Ectodermal cell (in vitro differentiated cells): Measurements from ENCODE around the gene MLXIPL.

Experiments
- H3K27ac ChIP-seq: 2 replicates; pipeline ENCODE4 v1.7.0; 2013; ENCODE audit warnings: mild to moderate bottlenecking, low read depth, low read length; ENCODE audit not compliant: insufficient read depth, poor library complexity, severe bottlenecking
- H3K27me3 ChIP-seq: 2 replicates; pipeline ENCODE4 v1.7.0; 2013; ENCODE audit warnings: mild to moderate bottlenecking, low read length; ENCODE audit not compliant: insufficient read depth, control insufficient read depth, poor library complexity, severe bottlenecking
- H3K36me3 ChIP-seq: one replicate; pipeline ENCODE4 v1.7.0; 2013; ENCODE audit warnings: low read length; ENCODE audit not compliant: control insufficient read depth, insufficient read depth
- H3K4me1 ChIP-seq: one replicate; pipeline ENCODE4 v1.7.0; 2013; ENCODE audit warnings: low read length; ENCODE audit not compliant: control insufficient read depth, insufficient read depth
- H3K4me3 ChIP-seq: 2 replicates; pipeline ENCODE4 v1.7.0; 2013; ENCODE audit warnings: low read depth, low read length, control low read depth; ENCODE audit not compliant: insufficient read depth
- H3K9me3 ChIP-seq: 2 replicates; pipeline ENCODE4 v1.7.0; 2013; ENCODE audit warnings: mild to moderate bottlenecking, low read length, moderate library complexity; ENCODE audit not compliant: control insufficient read depth
- WGBS, 2 experiments: methylation state at CpG; one replicate each; pipeline ENCODE4 v1.1.7; 2013; ENCODE audit warnings: missing lambda C conversion rate in 2 of 2; 5-methylcytosine and 5-hydroxymethylcytosine counted together

MLXIPL gene

GRCh38 chr7:73599916-73600315 is 24.4 kb downstream of the MLXIPL start:
- Histone ChIP-seq H3K4me3 (no peak overlapping the region), H3K4me1 (peaks cover 3% of the 10 kb centered on the region), H3K36me3 (no peaks in the 10 kb centered on the region), H3K9me3 (no peaks in the 10 kb centered on the region), H3K27me3 (no peaks in the 10 kb centered on the region), H3K27ac (no peak overlapping the region)
- 90 to 91% methylated on average over 7 of the region's 7 CpGs for WGBS, 2 experiments

GRCh38 chr7:73599151-73599882 is 25.0 kb downstream of the MLXIPL start:
- Histone ChIP-seq H3K9me3 (no peaks in the 10 kb centered on the region), H3K4me3 (no peak overlapping the region)
- 87 to 91% methylated on average over 13 of the region's 13 CpGs for WGBS, 2 experiments

GRCh38 chr7:73597978-73598782 is 26.1 kb downstream of the MLXIPL start:
- 88 to 94% methylated on average over 5 of the region's 5 CpGs for WGBS, 2 experiments
- Histone ChIP-seq H3K4me3 (no peak overlapping the region), H3K27me3 (no peaks in the 10 kb centered on the region), H3K4me1 (peaks cover 3% of the 10 kb centered on the region), H3K36me3 (no peaks in the 10 kb centered on the region), H3K9me3 (no peaks in the 10 kb centered on the region), H3K27ac (no peak overlapping the region)

More at GRCh38 chr7:73599151-73599882, 25.0 kb downstream of the MLXIPL start:
- H3K36me3 ChIP-seq = no peaks in the 10 kb centered on the region
- H3K27ac ChIP-seq = no peak overlapping the region
- H3K27me3 ChIP-seq = no peaks in the 10 kb centered on the region
- peaks cover 3% of the 10 kb centered on the region for H3K4me1 ChIP-seq

- H3K27me3 ChIP-seq = no peaks in the 10 kb centered on the region
- no peaks in the 10 kb centered on the region for H3K9me3 ChIP-seq
- H3K4me1 ChIP-seq = peaks cover 3% of the 10 kb centered on the region
- no peak overlapping the region for H3K4me3 ChIP-seq
- no peak overlapping the region for H3K27ac ChIP-seq
- no peaks in the 10 kb centered on the region for H3K36me3 ChIP-seq
- WGBS, 2 experiments = 76 to 77% methylated on average over 37 of the region's 37 CpGs
Observed at GRCh38 chr7:73596191-73597065, 27.9 kb downstream of the MLXIPL start.

GRCh38 chr7:73595358-73595757 is 29.0 kb downstream of the MLXIPL start:
- peaks cover 3% of the 10 kb centered on the region for H3K4me1 ChIP-seq
- H3K36me3 ChIP-seq = no peaks in the 10 kb centered on the region
- no peaks in the 10 kb centered on the region for H3K9me3 ChIP-seq
- no peak overlapping the region for H3K27ac ChIP-seq
- no peak overlapping the region for H3K4me3 ChIP-seq
- 93% methylated on average over 9 of the region's 9 CpGs for WGBS, 2 experiments
- no peaks in the 10 kb centered on the region for H3K27me3 ChIP-seq

- no peaks in the 10 kb centered on the region for H3K27me3 ChIP-seq
- H3K36me3 ChIP-seq = no peaks in the 10 kb centered on the region
- 85 to 89% methylated on average over 14 of the region's 14 CpGs for WGBS, 2 experiments
- no peaks in the 10 kb centered on the region for H3K9me3 ChIP-seq
- H3K4me3 ChIP-seq = no peak overlapping the region
- H3K27ac ChIP-seq = no peak overlapping the region
- H3K4me1 ChIP-seq = peaks cover 3% of the 10 kb centered on the region
Observed at GRCh38 chr7:73593207-73594045, 30.9 kb downstream of the MLXIPL start.

- WGBS, 2 experiments = 92% methylated on average over 12 of the region's 12 CpGs
- Histone ChIP-seq H3K4me1 (no peaks in the 10 kb centered on the region), H3K4me3 (no peak overlapping the region), H3K27me3 (peaks cover 2% of the 10 kb centered on the region), H3K27ac (no peak overlapping the region), H3K36me3 (no peaks in the 10 kb centered on the region), H3K9me3 (no peaks in the 10 kb centered on the region)
Observed at GRCh38 chr7:73586911-73587310, 37.4 kb downstream of the MLXIPL start.

GRCh38 chr7:73585196-73585595 is 39.1 kb downstream of the MLXIPL start:
- no peaks in the 10 kb centered on the region for H3K36me3 ChIP-seq
- H3K9me3 ChIP-seq = no peaks in the 10 kb centered on the region
- no peak overlapping the region for H3K27ac ChIP-seq
- H3K4me3 ChIP-seq = no peak overlapping the region
- H3K4me1 ChIP-seq = no peaks in the 10 kb centered on the region
- peaks cover 5% of the 10 kb centered on the region for H3K27me3 ChIP-seq
- 75 to 78% methylated on average over 2 of the region's 2 CpGs for WGBS, 2 experiments

GRCh38 chr7:73582664-73583202 is 41.6 kb downstream of the MLXIPL start:
- WGBS, 2 experiments = 89 to 93% methylated on average over 6 of the region's 6 CpGs

More at GRCh38 chr7:73582664-73583202, 41.6 kb downstream of the MLXIPL start:
- Histone ChIP-seq H3K27ac (no peak overlapping the region), H3K36me3 (no peaks in the 10 kb centered on the region), H3K27me3 (peaks cover 5% of the 10 kb centered on the region), H3K9me3 (no peaks in the 10 kb centered on the region), H3K4me1 (peaks cover under 1% of the 10 kb centered on the region), H3K4me3 (no peak overlapping the region)
